Bronchial epithelial cell (primary cell): ENCODE measurements around the gene IGLON5. TPM values are rescaled to one million over a fixed set of nuclear protein-coding genes. Genes with fewer than 3 reads are reported as not detected.

Experiments used
- DNase-seq: peaks from one replicate; pipeline ENCODE4 v3.0.0-alpha.2; 2010; ENCODE audit warnings: low read depth
- FAIRE-seq: peaks from 2 replicates; lab custom pipeline; 2011; peaks lifted over from hg19 to GRCh38; lab: Jason Lieb, UNC
- H3K27me3 ChIP-seq: 2 replicates; pipeline ENCODE4 v1.5.1; 2011; ENCODE audit warnings: low read length; ENCODE audit not compliant: control insufficient read depth, insufficient read depth
- H3K36me3 ChIP-seq: 2 replicates; pipeline ENCODE4 v1.5.1; 2011; ENCODE audit warnings: low read length; ENCODE audit not compliant: control insufficient read depth, insufficient read depth
- H3K4me3 ChIP-seq: 2 replicates; pipeline ENCODE4 v1.5.1; 2011; ENCODE audit warnings: mild to moderate bottlenecking, low read depth, low read length, control low read depth
- CTCF ChIP-seq: IDR thresholded peaks from 2 replicates; pipeline ENCODE4 v1.5.1; 2011; ENCODE audit warnings: mild to moderate bottlenecking, moderate library complexity, low read length, control low read depth, inconsistent platforms; ENCODE audit not compliant: insufficient read depth, severe bottlenecking
- total RNA-seq: library from RNA; depleted of rRNA; stranded (reverse); fragments of >200 nt; gene quantifications from 2 replicates; pipeline ENCODE4 v1.2.1, GENCODE V29; 2014

The IGLON5 gene
- total RNA-seq, 1 donor from 2014 or later: not detected

- DNase-seq (no peak), FAIRE-seq (no peak)
- Histone ChIP-seq H3K36me3 (no peaks in the 10 kb centered on the region), H3K4me3 (no peak overlapping the region), H3K27me3 (no peaks in the 10 kb centered on the region)
- TF ChIP-seq CTCF: no peak
These were observed 34.3 kb upstream of the IGLON5 start for GRCh38 chr19:51277112-51277511.

GRCh38 chr19:51282335-51282734, 29.1 kb upstream of the IGLON5 start:
- Histone ChIP-seq H3K4me3 (no peak overlapping the region), H3K36me3 (no peaks in the 10 kb centered on the region), H3K27me3 (no peaks in the 10 kb centered on the region)
- DNase-seq: no peak
- no peak for TF ChIP-seq CTCF
- FAIRE-seq: no peak

GRCh38 chr19:51285682-51286081, 25.8 kb upstream of the IGLON5 start:
- H3K36me3 ChIP-seq: no peaks in the 10 kb centered on the region
- no peaks in the 10 kb centered on the region for H3K27me3 ChIP-seq
- FAIRE-seq: no peak
- no peak for TF ChIP-seq CTCF
- no peak for DNase-seq
- H3K4me3 ChIP-seq: no peak overlapping the region

- DNase-seq (no peak), FAIRE-seq (no peak)
- no peak for TF ChIP-seq CTCF
- Histone ChIP-seq H3K36me3 (no peaks in the 10 kb centered on the region), H3K27me3 (no peaks in the 10 kb centered on the region), H3K4me3 (no peak overlapping the region)
These were observed 21.8 kb upstream of the IGLON5 start for GRCh38 chr19:51289635-51290034.

GRCh38 chr19:51292971-51293370, 18.5 kb upstream of the IGLON5 start:
- FAIRE-seq (no peak), DNase-seq (no peak)
- H3K27me3 ChIP-seq: no peaks in the 10 kb centered on the region
- no peak for TF ChIP-seq CTCF
- H3K36me3 ChIP-seq: no peaks in the 10 kb centered on the region
- no peak overlapping the region for H3K4me3 ChIP-seq

GRCh38 chr19:51293571-51294210, 17.8 kb upstream of the IGLON5 start:
- DNase-seq (no peak), FAIRE-seq (no peak)
- H3K27me3 ChIP-seq: no peaks in the 10 kb centered on the region
- no peak overlapping the region for H3K4me3 ChIP-seq
- no peak for TF ChIP-seq CTCF
- H3K36me3 ChIP-seq: no peaks in the 10 kb centered on the region
